ENCODE measurements around the gene PPP1R12B.
"Not testable (repeated sequence)": the region's sequence is repeated elsewhere in the genome, so short reads cannot be mapped to it uniquely, and the experiment has no call there.

PPP1R12B gene

DNA sequence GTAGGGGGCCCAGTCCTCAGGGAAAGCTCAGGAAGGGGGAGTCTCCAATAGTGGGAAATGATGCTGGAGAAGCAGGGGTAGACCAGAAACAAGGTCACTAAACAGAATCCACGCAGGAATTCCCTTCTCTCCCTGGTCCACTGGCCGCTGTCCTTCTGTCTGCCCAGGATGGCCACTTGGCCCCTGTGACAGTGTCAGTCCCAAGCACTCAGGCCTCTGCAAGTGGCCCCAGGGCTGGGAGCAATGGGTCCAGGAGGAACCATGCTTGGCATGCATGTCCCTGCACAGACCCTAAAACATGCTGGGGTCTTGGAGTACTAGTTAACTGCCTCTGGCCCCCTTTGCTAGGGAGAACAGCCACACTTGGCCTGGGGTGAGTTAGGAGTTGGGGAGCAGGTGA lies 271.5 kb downstream of the PPP1R12B start:
- not testable (repeated sequence) for DNase-seq

DNA sequence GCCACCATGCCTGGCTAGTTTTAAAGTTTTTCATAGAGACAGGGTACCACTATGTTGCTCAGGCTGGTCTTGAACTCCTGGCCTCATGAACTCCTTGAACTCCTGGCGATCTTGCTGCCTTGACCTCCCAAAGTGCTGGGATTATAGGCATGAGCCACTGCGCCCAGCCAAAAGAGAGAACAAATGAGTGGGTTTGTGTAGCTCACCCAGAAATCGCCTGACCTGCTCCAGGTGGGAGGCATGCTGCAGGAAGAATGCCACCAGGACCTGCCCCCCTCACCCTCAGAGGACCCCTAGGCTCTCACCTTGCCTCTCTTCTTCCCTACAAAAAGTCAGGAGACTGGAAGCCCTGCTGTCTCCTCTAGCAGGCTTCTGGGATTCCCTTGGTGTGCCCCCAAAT lies 272.9 kb downstream of the PPP1R12B start:
- DNase-seq, result no peak

GRCh38 chr1:202622388-202622787 lies 273.9 kb downstream of the PPP1R12B start:
- DNase-seq, result no peak

DNA sequence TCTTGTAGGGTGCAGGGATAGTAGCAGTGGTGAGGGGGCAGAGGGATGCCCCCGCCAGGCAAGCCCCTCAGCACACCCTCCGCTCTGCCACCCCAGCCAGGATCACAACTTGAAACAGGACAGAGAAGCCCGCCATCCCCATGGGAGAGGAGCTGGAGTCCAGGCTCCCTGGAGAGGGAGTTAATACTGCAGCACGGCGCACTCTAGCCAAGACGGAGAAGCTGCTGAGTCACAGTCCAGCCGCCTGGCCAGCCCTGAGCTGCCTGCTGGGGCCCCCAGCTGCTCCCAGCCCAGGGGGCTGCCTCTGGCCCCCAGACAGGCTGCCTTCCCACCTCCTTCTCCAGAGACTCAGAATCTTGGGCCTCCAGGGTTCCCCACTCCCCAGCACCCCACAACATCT lies 274.6 kb downstream of the PPP1R12B start:
- DNase-seq, result no peak

DNA sequence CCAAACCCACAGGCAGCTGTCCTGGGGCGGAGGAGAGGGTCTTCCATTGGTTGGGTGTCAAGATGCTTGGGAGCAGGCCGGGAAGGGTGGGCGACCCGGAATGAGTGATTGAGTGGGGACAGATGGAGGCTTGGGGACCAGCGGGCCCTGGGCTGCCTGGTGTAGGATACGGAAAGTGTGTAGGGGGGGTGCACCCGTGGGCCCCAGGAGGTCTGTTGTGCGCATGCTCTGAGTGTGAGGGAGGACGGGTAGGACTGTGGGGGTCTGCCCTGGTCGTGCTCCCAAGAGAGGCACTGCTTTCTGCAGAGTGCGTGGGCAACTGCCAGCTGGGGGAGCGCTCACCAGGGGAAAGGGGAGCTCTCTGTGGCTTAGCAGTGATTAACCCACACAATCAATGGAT lies 275.0 kb downstream of the PPP1R12B start:
- DNase-seq, result not testable (repeated sequence)

DNA sequence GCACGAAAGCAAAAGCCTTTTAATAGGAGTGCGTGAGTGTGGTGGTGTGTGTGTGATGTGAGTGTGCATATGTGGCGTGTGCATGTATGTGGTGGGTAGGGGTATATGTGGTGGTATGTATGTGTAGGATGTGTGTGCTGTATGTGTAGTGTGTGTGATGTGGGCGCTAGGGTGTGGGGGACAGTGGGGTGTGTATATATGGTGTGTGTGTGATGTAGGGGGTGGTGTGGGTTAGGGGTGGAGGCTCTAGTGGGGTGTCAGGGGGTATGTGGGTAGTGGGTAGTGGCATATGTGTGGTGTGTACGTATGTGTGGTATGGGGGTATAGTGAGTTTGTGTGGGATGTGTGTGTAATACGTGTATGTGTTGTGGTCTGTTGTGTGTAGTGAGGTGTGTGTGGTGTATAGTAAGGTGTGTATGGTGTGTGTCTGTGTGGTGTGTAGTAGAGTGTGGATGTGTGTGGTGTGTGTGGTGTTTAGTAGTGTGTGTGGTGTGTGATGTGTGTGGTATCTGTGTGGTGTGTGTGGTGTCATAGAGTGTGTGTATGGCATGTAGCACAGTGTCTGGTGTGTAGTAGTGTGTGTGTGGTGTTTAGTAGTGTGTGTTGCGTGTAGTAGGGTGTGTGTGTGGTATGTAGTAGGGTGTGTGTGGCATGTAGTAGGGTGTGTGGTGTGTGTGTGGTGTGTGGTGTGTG lies 275.7 kb downstream of the PPP1R12B start:
- no peak for DNase-seq

GRCh38 chr1:202624781-202625108 lies 276.2 kb downstream of the PPP1R12B start:
- DNase-seq, result no peak

- no peak for DNase-seq
Measured at GRCh38 chr1:202625416-202626360, 277.2 kb downstream of the PPP1R12B start.

DNA sequence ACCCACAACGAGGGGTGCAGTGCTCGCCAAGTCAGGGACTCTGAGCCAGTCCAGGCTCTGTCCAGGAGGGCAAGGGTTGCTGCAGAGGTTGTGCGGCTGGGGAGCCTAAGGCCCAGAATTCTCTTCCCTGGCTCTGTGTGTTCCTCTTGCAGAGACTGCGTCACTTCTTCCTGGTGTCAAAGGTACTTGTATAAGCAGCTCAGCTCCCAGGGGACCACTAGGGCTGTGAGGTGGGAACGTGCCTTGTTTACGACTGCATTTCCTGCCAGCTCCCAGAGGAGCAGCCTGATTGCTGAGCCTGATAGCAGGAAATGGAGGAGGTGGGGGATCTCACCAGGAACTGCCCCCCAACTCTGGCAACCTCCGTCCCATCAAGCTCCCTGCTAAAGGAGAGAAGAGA lies 278.5 kb downstream of the PPP1R12B start:
- not testable (repeated sequence) for DNase-seq

GRCh38 chr1:202627841-202628565 lies 279.5 kb downstream of the PPP1R12B start:
- DNase-seq, result no peak

GRCh38 chr1:202628646-202629215 lies 280.2 kb downstream of the PPP1R12B start:
- no peak for DNase-seq

GRCh38 chr1:202629257-202629811 lies 280.8 kb downstream of the PPP1R12B start:
- DNase-seq, result not testable (repeated sequence)

GRCh38 chr1:202630096-202630495 lies 281.6 kb downstream of the PPP1R12B start:
- not testable (repeated sequence) for DNase-seq

DNA sequence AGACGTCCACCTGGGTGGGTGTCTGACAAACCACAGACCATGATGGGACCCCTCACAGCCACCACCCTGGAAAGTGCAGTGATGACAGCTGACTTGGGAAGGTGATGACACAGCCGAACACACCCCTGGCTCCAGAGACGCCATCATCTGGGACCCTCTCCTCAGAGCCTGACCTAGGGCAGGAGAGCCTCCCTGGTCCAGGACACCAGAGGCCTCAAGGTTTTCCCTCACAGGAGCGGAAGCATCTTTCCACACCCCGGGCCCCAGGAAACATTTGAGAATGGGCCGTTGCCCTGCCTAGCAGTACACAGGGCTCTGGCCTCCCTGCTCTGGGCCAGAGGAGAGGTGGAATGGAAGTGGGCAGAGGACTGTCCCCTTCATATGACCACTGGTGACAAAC lies 282.0 kb downstream of the PPP1R12B start:
- DNase-seq, result no peak

- DNase-seq, result no peak
Measured at GRCh38 chr1:202631076-202631923, 282.8 kb downstream of the PPP1R12B start.

- no peak for DNase-seq
Measured at GRCh38 chr1:202632241-202632640, 283.7 kb downstream of the PPP1R12B start.

GRCh38 chr1:202636171-202636570 lies 287.7 kb downstream of the PPP1R12B start:
- not testable (repeated sequence) for DNase-seq

DNA sequence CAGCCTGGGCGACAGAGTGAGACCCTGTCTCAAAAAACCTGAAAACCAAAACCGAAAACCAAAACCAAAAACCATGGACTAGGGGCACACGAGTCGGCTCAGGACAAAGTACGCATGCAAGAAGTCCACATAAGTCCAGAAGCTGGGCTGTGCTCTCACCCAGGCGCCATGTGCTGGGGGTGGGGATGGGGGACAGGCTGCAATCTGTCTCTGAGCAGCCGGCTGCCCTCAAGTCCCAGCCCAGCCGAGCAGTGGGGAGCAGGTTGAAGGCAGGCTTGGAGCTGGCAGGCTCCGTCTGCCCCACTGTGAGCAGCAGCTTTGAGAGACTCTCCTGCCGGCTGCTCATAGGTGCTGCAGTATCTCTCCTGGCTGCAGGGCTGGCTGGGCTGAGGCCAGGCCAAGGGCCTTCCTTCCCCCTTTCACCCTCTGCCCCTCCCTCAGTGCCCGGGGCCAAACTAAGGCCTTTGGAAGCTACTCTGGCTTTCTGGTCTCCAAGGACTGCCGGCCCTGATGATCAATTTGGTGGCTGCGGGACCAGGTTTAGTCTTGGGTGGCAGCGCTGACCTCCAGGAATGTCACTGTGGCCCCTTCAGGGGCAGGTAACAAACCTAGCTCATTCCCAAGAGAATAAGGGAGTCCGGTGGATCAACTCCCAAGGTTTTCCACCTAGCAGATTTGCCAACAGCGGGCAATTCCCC lies 289.0 kb downstream of the PPP1R12B start:
- DNase-seq, result not testable (repeated sequence)

- peak; percentile 57 for DNase-seq
Measured at GRCh38 chr1:202638019-202638700, 289.7 kb downstream of the PPP1R12B start.

DNA sequence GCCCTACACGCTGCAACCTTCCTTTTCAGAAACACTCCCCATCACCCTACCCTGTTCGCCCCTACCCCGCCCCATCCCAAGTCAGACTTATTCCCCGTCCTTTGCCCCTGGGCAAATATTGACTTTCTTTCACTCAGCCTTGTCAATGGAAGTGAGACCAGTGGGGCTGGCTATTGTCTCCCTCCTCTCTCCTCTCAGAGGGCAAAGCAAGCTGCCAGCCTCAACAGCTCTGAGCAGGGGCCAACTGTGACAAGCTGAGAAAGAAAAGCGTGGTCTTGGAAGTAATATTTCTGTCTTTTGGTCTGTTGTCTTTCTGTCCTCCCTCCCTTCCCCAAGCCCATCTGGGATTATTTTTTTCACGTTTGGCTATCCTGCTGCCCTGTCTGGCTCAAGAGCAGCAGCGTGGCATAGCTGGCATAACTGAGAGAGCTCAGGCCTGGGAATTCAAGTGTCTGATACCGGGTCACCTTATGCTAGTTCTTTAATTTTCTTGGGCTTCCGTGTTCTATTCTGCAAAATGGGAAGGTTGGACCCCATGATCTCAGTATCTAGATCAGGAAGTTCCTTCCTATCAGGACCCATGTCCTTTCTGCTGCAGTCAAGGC lies 290.3 kb downstream of the PPP1R12B start:
- DNase-seq, result peak; percentile 60

Data from NCI-H446 treated with DMSO at 0.1 percent for 48 hours (cell line).